Naive thymus-derived CD8-positive, alpha-beta T cell (primary cell): ENCODE results near the gene MAP7D1. TPM values are rescaled to one million over a fixed set of nuclear protein-coding genes. Genes with fewer than 3 reads are reported as not detected.
"Not testable (repeated sequence)": the region's sequence is repeated elsewhere in the genome, so short reads cannot be mapped to it uniquely, and the experiment has no call there.

Experiments used
- ATAC-seq, 2 donors: fragments of 150-1000 bp; cut with Tn5 transposase in 1 of 2; sonication (Bioruptor Pico), chemical (Tn5 transposase) in 1 of 2; 1 replicate in 1 of 2; 2 replicates in 1 of 2; pipeline ENCODE4 v1.10.0; 2021; ENCODE audit warnings: mild to moderate bottlenecking in 2 of 2, moderate library complexity in 2 of 2
- POLR2A ChIA-PET: fragments of 350-600 bp; sonication (Branson Sonifier 250); formaldehyde crosslinking; loops from one replicate; lab custom pipeline; 2021; ENCODE audit warnings: antibody characterized with exemption; lab: Charles Lee
- DNase-seq, 10 donors: peaks; one replicate each; pipeline versions ENCODE4 v3.0.0 to v3.0.0-alpha.2; 2020 to 2022
- H3K27ac Mint-ChIP-seq, 10 donors: one replicate each; pipeline ENCODE4 v1.8.0; 2020 to 2022; ENCODE audit warnings: mild to moderate bottlenecking in 10 of 10, mixed read lengths in 10 of 10, moderate library complexity in 4 of 10, inconsistent platforms in 1 of 10
- H3K27me3 Mint-ChIP-seq, 5 donors: one replicate each; pipeline ENCODE4 v1.8.0; 2021 to 2022; ENCODE audit warnings: mixed read lengths in 5 of 5
- H3K36me3 Mint-ChIP-seq, 3 donors: one replicate each; pipeline ENCODE4 v1.8.0; 2020 to 2022; ENCODE audit warnings: mixed read lengths in 3 of 3, mild to moderate bottlenecking in 2 of 3, inconsistent platforms in 1 of 3
- H3K4me1 Mint-ChIP-seq, 4 donors: one replicate each; pipeline ENCODE4 v1.8.0; 2021 to 2022; ENCODE audit warnings: mixed read lengths in 4 of 4
- H3K4me3 Mint-ChIP-seq, 10 donors: one replicate each; pipeline ENCODE4 v1.8.0; 2020 to 2022; ENCODE audit warnings: mild to moderate bottlenecking in 10 of 10, mixed read lengths in 10 of 10, moderate library complexity in 6 of 10, inconsistent platforms in 1 of 10
- H3K9me3 Mint-ChIP-seq, 9 donors: one replicate each; pipeline ENCODE4 v1.8.0; 2020 to 2022; ENCODE audit warnings: mixed read lengths in 9 of 9, mild to moderate bottlenecking in 3 of 9, inconsistent platforms in 1 of 9, moderate library complexity in 1 of 9
- polyA plus RNA-seq, 3 donors: library from polyadenylated mRNA; unstranded; fragments of 300-500 nt; fragmentation: Illumina TruSeq; gene quantifications; one replicate each; pipeline ENCODE4 v1.2.3, GENCODE V29; 2021
- total RNA-seq, 8 experiments: library from RNA in 2 of 8; stranded (reverse) in 2 of 8; gene quantifications; one replicate each; pipeline ENCODE4 v1.2.3 and lab custom pipeline; 2021 to 2026

The MAP7D1 gene
- total and polyA plus RNA-seq, 5 experiments from 2014 or later = 13.3 to 275 (median 67.1) TPM

GRCh38 chr1:36196805-36197204 is 40.8 kb downstream of the MAP7D1 start:
- H3K36me3 Mint-ChIP-seq, POLR2A ChIA-PET, H3K27me3 Mint-ChIP-seq, H3K4me3 Mint-ChIP-seq, DNase-seq, H3K9me3 Mint-ChIP-seq, ATAC-seq, H3K27ac Mint-ChIP-seq, H3K4me1 Mint-ChIP-seq: not testable (repeated sequence)

GRCh38 chr1:36198641-36199040 is 42.7 kb downstream of the MAP7D1 start:
- H3K4me3 Mint-ChIP-seq = no peak overlapping the region

GRCh38 chr1:36199934-36200741 is 44.2 kb downstream of the MAP7D1 start:
- ATAC-seq (no peak), DNase-seq (no peak)
- Mint-ChIP-seq H3K36me3 (no peaks in the 10 kb centered on the region), H3K4me1 (no peaks in the 10 kb centered on the region), H3K27ac (peak overlapping the region in 1 of 10 donors; percentile 35), H3K9me3 (no peaks in the 10 kb centered on the region), H3K4me3 (no peak overlapping the region), H3K27me3 (peaks cover 0 to 3% (median 0%) of the 10 kb centered on the region in 5 donors)
- POLR2A ChIA-PET = no interaction called here

More at GRCh38 chr1:36198641-36199040, 42.7 kb downstream of the MAP7D1 start:
- H3K4me1 Mint-ChIP-seq = no peaks in the 10 kb centered on the region
- H3K36me3 Mint-ChIP-seq = no peaks in the 10 kb centered on the region
- ATAC-seq (no peak), DNase-seq (no peak)
- H3K9me3 Mint-ChIP-seq = no peaks in the 10 kb centered on the region
- no peak overlapping the region for H3K27ac Mint-ChIP-seq
- POLR2A ChIA-PET = no interaction called here
- H3K27me3 Mint-ChIP-seq = peaks cover 0 to 2% (median 0%) of the 10 kb centered on the region in 5 donors

GRCh38 chr1:36203027-36203553 is 47.1 kb downstream of the MAP7D1 start:
- Mint-ChIP-seq H3K4me1 (peaks cover 0 to 2% (median 0%) of the 10 kb centered on the region in 4 donors), H3K27ac (peak overlapping the region in 1 of 10 donors; percentile 59), H3K4me3 (no peak overlapping the region), H3K9me3 (no peaks in the 10 kb centered on the region), H3K27me3 (peaks cover 0 to 3% (median 0%) of the 10 kb centered on the region in 5 donors), H3K36me3 (no peaks in the 10 kb centered on the region)
- POLR2A ChIA-PET = no interaction called here
- DNase-seq (no peak), ATAC-seq (no peak)

- Mint-ChIP-seq H3K27ac (peak overlapping the region in 1 of 10 donors; percentile 59), H3K36me3 (no peaks in the 10 kb centered on the region), H3K4me3 (no peak overlapping the region), H3K4me1 (peaks cover 0 to 2% (median 0%) of the 10 kb centered on the region in 4 donors), H3K9me3 (no peaks in the 10 kb centered on the region), H3K27me3 (peaks cover 0 to 3% (median 0%) of the 10 kb centered on the region in 5 donors)
- POLR2A ChIA-PET = no interaction called here
- DNase-seq (no peak), ATAC-seq (no peak)
Observed at GRCh38 chr1:36203554-36204346, 47.8 kb downstream of the MAP7D1 start.

GRCh38 chr1:36204347-36204909 is 48.5 kb downstream of the MAP7D1 start:
- Mint-ChIP-seq H3K4me1 (peaks cover 0 to 2% (median 0%) of the 10 kb centered on the region in 4 donors), H3K4me3 (no peak overlapping the region), H3K27ac (no peak overlapping the region), H3K9me3 (no peaks in the 10 kb centered on the region), H3K36me3 (no peaks in the 10 kb centered on the region), H3K27me3 (peaks cover 0 to 3% (median 0%) of the 10 kb centered on the region in 5 donors)
- DNase-seq (no peak), ATAC-seq (no peak)
- POLR2A ChIA-PET = no interaction called here

GRCh38 chr1:36206323-36206858 is 50.4 kb downstream of the MAP7D1 start:
- H3K27ac Mint-ChIP-seq = no peak overlapping the region
- POLR2A ChIA-PET = interaction anchor here (0.7 kb wide), 2 partner anchors 39 to 209 kb away, joined by 4 read pairs; no protein-coding TSS in a partner anchor
- ATAC-seq = no peak

GRCh38 chr1:36207339-36207738 is 51.4 kb downstream of the MAP7D1 start:
- Mint-ChIP-seq H3K36me3 (no peaks in the 10 kb centered on the region), H3K27me3 (peaks cover 0 to 2% (median 0%) of the 10 kb centered on the region in 5 donors), H3K9me3 (no peaks in the 10 kb centered on the region), H3K4me3 (no peak overlapping the region), H3K27ac (peak overlapping the region in 1 of 10 donors; percentile 48), H3K4me1 (peaks cover 0 to 2% (median 0%) of the 10 kb centered on the region in 4 donors)
- POLR2A ChIA-PET = no interaction called here
- DNase-seq (no peak), ATAC-seq (no peak)

More at GRCh38 chr1:36206323-36206858, 50.4 kb downstream of the MAP7D1 start:
- no peak for DNase-seq
- Mint-ChIP-seq H3K36me3 (no peaks in the 10 kb centered on the region), H3K27me3 (peaks cover 0 to 2% (median 0%) of the 10 kb centered on the region in 5 donors), H3K4me1 (peaks cover 0 to 2% (median 0%) of the 10 kb centered on the region in 4 donors), H3K4me3 (no peak overlapping the region), H3K9me3 (no peaks in the 10 kb centered on the region)

- no peaks in the 10 kb centered on the region for H3K27me3 Mint-ChIP-seq
- peaks cover 0 to 4% (median under 1%) of the 10 kb centered on the region in 4 donors for H3K4me1 Mint-ChIP-seq
- H3K4me3 Mint-ChIP-seq = no peak overlapping the region
- ATAC-seq (no peak), DNase-seq (no peak)
- no peaks in the 10 kb centered on the region for H3K36me3 Mint-ChIP-seq
- POLR2A ChIA-PET = interaction anchor here (0.7 kb wide), 1 partner anchor 44 kb away, joined by 9 read pairs; no protein-coding TSS in a partner anchor
- peak overlapping the region in 1 of 10 donors; percentile 20 for H3K27ac Mint-ChIP-seq
- no peaks in the 10 kb centered on the region for H3K9me3 Mint-ChIP-seq
Observed at GRCh38 chr1:36208978-36209703, 53.2 kb downstream of the MAP7D1 start.

- H3K27me3 Mint-ChIP-seq = no peaks in the 10 kb centered on the region
- no peak overlapping the region for H3K27ac Mint-ChIP-seq
- POLR2A ChIA-PET = no interaction called here
- peaks cover 0 to 4% (median under 1%) of the 10 kb centered on the region in 4 donors for H3K4me1 Mint-ChIP-seq
- no peaks in the 10 kb centered on the region for H3K36me3 Mint-ChIP-seq
- H3K9me3 Mint-ChIP-seq = no peaks in the 10 kb centered on the region
- DNase-seq (no peak), ATAC-seq (no peak)
- no peak overlapping the region for H3K4me3 Mint-ChIP-seq
Observed at GRCh38 chr1:36211307-36211706, 55.3 kb downstream of the MAP7D1 start.

- H3K36me3 Mint-ChIP-seq = no peaks in the 10 kb centered on the region
- H3K27me3 Mint-ChIP-seq = no peaks in the 10 kb centered on the region
- DNase-seq (no peak), ATAC-seq (no peak)
- peaks cover 0 to 4% (median 2%) of the 10 kb centered on the region in 4 donors for H3K4me1 Mint-ChIP-seq
- H3K9me3 Mint-ChIP-seq = no peaks in the 10 kb centered on the region
- H3K27ac Mint-ChIP-seq = no peak overlapping the region
- POLR2A ChIA-PET = no interaction called here
- no peak overlapping the region for H3K4me3 Mint-ChIP-seq
Observed at GRCh38 chr1:36211841-36212240, 55.9 kb downstream of the MAP7D1 start.
